Memory B cell (primary cell): ENCODE results near the gene SORCS2.

ENCODE experiments used
- ATAC-seq: fragments of 150-1000 bp; cut with Tn5 transposase; 2 replicates; pipeline ENCODE4 v1.10.0; 2021; ENCODE audit warnings: low read depth, mild to moderate bottlenecking, moderate library complexity
- DNase-seq, 2 donors: peaks; one replicate each; pipeline ENCODE4 v3.0.0; 2022; ENCODE audit warnings: low spot score in 2 of 2
- H3K27ac Mint-ChIP-seq: one replicate; pipeline ENCODE4 v1.8.0; 2022; ENCODE audit warnings: mild to moderate bottlenecking, moderate library complexity, mixed read lengths
- H3K27me3 Mint-ChIP-seq: one replicate; pipeline ENCODE4 v1.8.0; 2022; ENCODE audit warnings: mixed read lengths
- H3K36me3 Mint-ChIP-seq: one replicate; pipeline ENCODE4 v1.8.0; 2022; ENCODE audit warnings: mild to moderate bottlenecking, mixed read lengths
- H3K4me1 Mint-ChIP-seq: one replicate; pipeline ENCODE4 v1.8.0; 2022; ENCODE audit warnings: mixed read lengths
- H3K4me3 Mint-ChIP-seq: one replicate; pipeline ENCODE4 v1.8.0; 2022; ENCODE audit warnings: mild to moderate bottlenecking, moderate library complexity, mixed read lengths
- H3K9me3 Mint-ChIP-seq: one replicate; pipeline ENCODE4 v1.8.0; 2022; ENCODE audit warnings: mixed read lengths

Gene SORCS2

GRCh38 chr4:7338876-7339623 is 146.7 kb downstream of the SORCS2 start:
- H3K4me1 Mint-ChIP-seq = no peaks in the 10 kb centered on the region
- no peak for DNase-seq

GRCh38 chr4:7339751-7340552 is 147.6 kb downstream of the SORCS2 start:
- peaks cover 1% of the 10 kb centered on the region for H3K36me3 Mint-ChIP-seq
- H3K4me1 Mint-ChIP-seq = no peaks in the 10 kb centered on the region
- DNase-seq (no peak), ATAC-seq (no peak)
- H3K4me3 Mint-ChIP-seq = no peak overlapping the region
- H3K9me3 Mint-ChIP-seq = peaks cover 14% of the 10 kb centered on the region
- peaks cover 7% of the 10 kb centered on the region for H3K27me3 Mint-ChIP-seq
- H3K27ac Mint-ChIP-seq = no peak overlapping the region

More at GRCh38 chr4:7338876-7339623, 146.7 kb downstream of the SORCS2 start:
- H3K4me3 Mint-ChIP-seq = no peak overlapping the region
- peaks cover 14% of the 10 kb centered on the region for H3K9me3 Mint-ChIP-seq
- H3K27ac Mint-ChIP-seq = no peak overlapping the region
- H3K27me3 Mint-ChIP-seq = peaks cover 5% of the 10 kb centered on the region
- ATAC-seq = no peak
- peaks cover 1% of the 10 kb centered on the region for H3K36me3 Mint-ChIP-seq

GRCh38 chr4:7340553-7341433 is 148.5 kb downstream of the SORCS2 start:
- H3K4me1 Mint-ChIP-seq = no peaks in the 10 kb centered on the region
- H3K9me3 Mint-ChIP-seq = peaks cover 15% of the 10 kb centered on the region
- DNase-seq = no peak
- peaks cover 7% of the 10 kb centered on the region for H3K27me3 Mint-ChIP-seq
- H3K27ac Mint-ChIP-seq = no peak overlapping the region
- no peak for ATAC-seq
- H3K36me3 Mint-ChIP-seq = peaks cover 1% of the 10 kb centered on the region
- no peak overlapping the region for H3K4me3 Mint-ChIP-seq

- H3K36me3 Mint-ChIP-seq = peaks cover 1% of the 10 kb centered on the region
- DNase-seq = no peak
- H3K9me3 Mint-ChIP-seq = peaks cover 20% of the 10 kb centered on the region
- no peak for ATAC-seq
- H3K27ac Mint-ChIP-seq = no peak overlapping the region
- H3K4me3 Mint-ChIP-seq = no peak overlapping the region
- H3K27me3 Mint-ChIP-seq = peaks cover 7% of the 10 kb centered on the region
- H3K4me1 Mint-ChIP-seq = no peaks in the 10 kb centered on the region
Measured at GRCh38 chr4:7341491-7342222, 149.3 kb downstream of the SORCS2 start.

DNA sequence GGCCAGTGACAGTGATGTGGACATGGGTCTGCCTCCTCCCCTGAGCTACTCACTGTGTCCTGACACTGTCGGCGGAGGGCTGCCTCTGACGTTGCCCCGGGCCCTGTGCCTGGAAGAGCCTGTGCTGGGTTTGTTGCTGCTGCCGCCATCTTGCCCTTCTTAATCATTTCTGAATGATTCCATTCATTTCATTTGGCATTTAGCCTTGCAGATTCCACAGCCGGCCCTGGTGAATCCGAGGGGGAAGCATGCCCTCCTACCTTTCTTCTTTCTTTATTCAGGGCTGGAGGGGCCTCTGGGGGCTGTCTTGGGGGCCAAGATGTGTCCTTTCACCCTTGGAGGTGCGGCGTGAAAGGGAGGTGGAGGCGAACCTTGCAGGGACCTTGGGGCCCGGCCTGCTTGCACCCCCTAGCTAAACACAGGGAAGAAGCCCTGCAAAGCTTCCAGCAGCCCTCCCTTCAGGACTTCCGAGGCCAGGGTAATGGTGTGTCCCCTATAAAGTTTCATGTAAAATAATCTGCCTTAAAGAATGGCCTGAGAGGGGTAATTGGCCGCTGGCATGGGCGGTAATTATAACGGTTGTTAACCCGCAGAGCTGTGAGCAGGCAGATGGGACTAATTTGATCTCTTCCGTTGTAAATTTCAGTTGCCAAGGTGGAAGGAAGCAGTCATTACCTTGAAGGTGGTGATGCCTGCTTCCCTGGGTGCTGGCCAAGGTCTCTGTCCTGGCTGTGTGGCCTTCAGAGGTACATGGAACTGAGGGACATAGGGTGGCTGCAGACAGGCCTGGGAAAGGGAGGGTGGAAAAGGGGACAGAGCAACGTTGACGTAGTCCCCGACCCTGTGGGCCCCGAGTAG is 150.1 kb downstream of the SORCS2 start:
- no peak for DNase-seq
- no peak overlapping the region for H3K27ac Mint-ChIP-seq
- H3K36me3 Mint-ChIP-seq = peaks cover 1% of the 10 kb centered on the region
- no peaks in the 10 kb centered on the region for H3K4me1 Mint-ChIP-seq
- no peak for ATAC-seq
- H3K27me3 Mint-ChIP-seq = peaks cover 7% of the 10 kb centered on the region
- peaks cover 21% of the 10 kb centered on the region for H3K9me3 Mint-ChIP-seq
- no peak overlapping the region for H3K4me3 Mint-ChIP-seq

GRCh38 chr4:7343081-7343655 is 150.8 kb downstream of the SORCS2 start:
- Mint-ChIP-seq H3K27me3 (peaks cover 3% of the 10 kb centered on the region), H3K36me3 (peaks cover 1% of the 10 kb centered on the region), H3K9me3 (peaks cover 17% of the 10 kb centered on the region), H3K27ac (no peak overlapping the region), H3K4me3 (no peak overlapping the region), H3K4me1 (no peaks in the 10 kb centered on the region)
- ATAC-seq = no peak
- no peak for DNase-seq

GRCh38 chr4:7343950-7344349 is 151.6 kb downstream of the SORCS2 start:
- Mint-ChIP-seq H3K27me3 (peaks cover 2% of the 10 kb centered on the region), H3K4me1 (no peaks in the 10 kb centered on the region), H3K9me3 (peaks cover 16% of the 10 kb centered on the region), H3K27ac (no peak overlapping the region), H3K36me3 (peaks cover 1% of the 10 kb centered on the region), H3K4me3 (no peak overlapping the region)
- DNase-seq (no peak), ATAC-seq (no peak)

DNA sequence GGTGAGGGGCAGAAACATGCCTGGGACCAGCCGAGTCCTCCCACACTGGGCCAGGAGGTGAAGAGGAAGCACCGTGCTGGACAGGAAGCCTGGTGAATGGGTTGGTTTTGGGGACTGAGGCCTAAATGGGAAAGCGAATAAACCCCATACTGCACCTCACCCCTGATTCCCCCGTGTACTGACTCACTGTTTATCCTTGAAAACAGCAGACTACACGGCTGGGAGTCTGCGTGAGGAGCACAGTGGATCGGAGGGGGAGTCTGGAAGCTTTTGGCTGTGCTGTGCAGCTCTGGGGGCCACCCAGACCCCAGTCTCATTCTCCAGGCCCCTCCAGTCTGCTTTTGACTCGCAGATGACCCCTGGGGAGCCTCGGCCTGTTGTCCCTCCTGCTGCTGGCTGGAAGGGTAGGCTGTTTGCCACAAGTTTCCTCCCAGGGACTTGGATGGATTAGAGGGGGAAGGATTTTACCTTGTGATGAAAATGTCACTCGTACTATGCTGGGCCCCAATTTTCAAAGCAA is 152.4 kb downstream of the SORCS2 start:
- Mint-ChIP-seq H3K4me1 (no peaks in the 10 kb centered on the region), H3K27me3 (peaks cover 2% of the 10 kb centered on the region), H3K27ac (no peak overlapping the region), H3K4me3 (no peak overlapping the region), H3K9me3 (peaks cover 14% of the 10 kb centered on the region), H3K36me3 (peaks cover 1% of the 10 kb centered on the region)
- no peak for ATAC-seq
- no peak for DNase-seq

- Mint-ChIP-seq H3K4me3 (no peak overlapping the region), H3K4me1 (no peaks in the 10 kb centered on the region), H3K27me3 (peaks cover 7% of the 10 kb centered on the region), H3K36me3 (no peaks in the 10 kb centered on the region), H3K9me3 (peaks cover 10% of the 10 kb centered on the region), H3K27ac (no peak overlapping the region)
- no peak for DNase-seq
- ATAC-seq = no peak
Measured at GRCh38 chr4:7347981-7348380, 155.6 kb downstream of the SORCS2 start.

- peaks cover 7% of the 10 kb centered on the region for H3K27me3 Mint-ChIP-seq
- H3K4me3 Mint-ChIP-seq = no peak overlapping the region
- no peak overlapping the region for H3K27ac Mint-ChIP-seq
- no peaks in the 10 kb centered on the region for H3K36me3 Mint-ChIP-seq
- H3K4me1 Mint-ChIP-seq = no peaks in the 10 kb centered on the region
- ATAC-seq (no peak), DNase-seq (no peak)
- H3K9me3 Mint-ChIP-seq = peaks cover 10% of the 10 kb centered on the region
Measured at GRCh38 chr4:7348946-7349900, 156.9 kb downstream of the SORCS2 start.

GRCh38 chr4:7350396-7350795 is 158.1 kb downstream of the SORCS2 start:
- DNase-seq = no peak
- H3K4me1 Mint-ChIP-seq = no peaks in the 10 kb centered on the region
- no peak overlapping the region for H3K27ac Mint-ChIP-seq
- H3K27me3 Mint-ChIP-seq = peaks cover 5% of the 10 kb centered on the region
- no peak for ATAC-seq
- peaks cover 10% of the 10 kb centered on the region for H3K9me3 Mint-ChIP-seq
- H3K4me3 Mint-ChIP-seq = no peak overlapping the region
- H3K36me3 Mint-ChIP-seq = no peaks in the 10 kb centered on the region
